H1 (cell line): ENCODE measurements around the gene UGT1A3.

Experiments used
- CBX5 ChIP-seq: fragments of 300-800, 300-1000 bp; sonication (generic); IDR thresholded peaks from 2 replicates; pipeline ENCODE4 v1.7.1; 2016; ENCODE audit warnings: antibody characterized with exemption, low read length, low read depth
- CTCF ChIP-seq, 3 experiments: IDR thresholded peaks; 1 replicate in 2 of 3; 2 replicates in 1 of 3; pipeline versions ENCODE4 v1.5.1 to v1.6.1; 2011; ENCODE audit warnings: low read length in 3 of 3, mild to moderate bottlenecking in 3 of 3, inconsistent platforms in 2 of 3, low read depth in 1 of 3, moderate library complexity in 1 of 3; ENCODE audit not compliant: insufficient read depth in 1 of 3; ENCODE audit errors: control extremely low read depth in 1 of 3
- SAP30 ChIP-seq: fragments of 300-600 bp; sonication (generic); IDR thresholded peaks from 2 replicates; pipeline ENCODE4 v1.7.1; 2012; ENCODE audit warnings: low read length, moderate library complexity, mild to moderate bottlenecking, inconsistent platforms; ENCODE audit not compliant: insufficient read depth, insufficient replicate concordance
- TBP ChIP-seq: IDR thresholded peaks from 2 replicates; pipeline ENCODE4 v1.6.1; 2011; ENCODE audit warnings: low read depth, low read length, improper control_type of control experiment
- TF ChIP-seq, protein P1 (sequence below): IDR thresholded peaks from 2 replicates; pipeline ENCODE4 v1.6.1; 2012; ENCODE audit warnings: inconsistent platforms

GRCh38 chr2:233746475-233747282 is 17.8 kb downstream of the UGT1A3 start:
- TF ChIP-seq TBP (no peak), CTCF (IDR thresholded peaks at IDR 0.05; ENCODE audit: control extremely low read depth in 1 of 3, insufficient read depth in 1 of 3, low read depth in 1 of 3, low read length in 3 of 3) (no peak), CBX5 (no peak), SAP30 (no peak)
- TF ChIP-seq, protein P1, sequence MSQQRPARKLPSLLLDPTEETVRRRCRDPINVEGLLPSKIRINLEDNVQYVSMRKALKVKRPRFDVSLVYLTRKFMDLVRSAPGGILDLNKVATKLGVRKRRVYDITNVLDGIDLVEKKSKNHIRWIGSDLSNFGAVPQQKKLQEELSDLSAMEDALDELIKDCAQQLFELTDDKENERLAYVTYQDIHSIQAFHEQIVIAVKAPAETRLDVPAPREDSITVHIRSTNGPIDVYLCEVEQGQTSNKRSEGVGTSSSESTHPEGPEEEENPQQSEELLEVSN: no peak
